HG02571 (cell line): ENCODE measurements around the gene SRRT.

ENCODE experiments used
- ATAC-seq: cut with Tn5 transposase; IDR thresholded peaks from one replicate; pipeline ENCODE4 v1.9.1; 2021; ENCODE audit warnings: mild to moderate bottlenecking, moderate library complexity; ENCODE audit not compliant: unreplicated experiment

SRRT gene

GRCh38 chr7:100874577-100875355 is at the start of gene SRRT:
SRRT (plus strand) TSS chr7:100875103; CDS start chr7:100875591, 488 bp downstream.
- peak; percentile 93 for ATAC-seq

GRCh38 chr7:100825215-100825671 is 49.7 kb upstream of the SRRT start:
- ATAC-seq = no peak

- no peak for ATAC-seq
Measured at GRCh38 chr7:100825751-100826513, 49.0 kb upstream of the SRRT start.

- ATAC-seq = no peak
Measured at GRCh38 chr7:100826514-100827329, 48.2 kb upstream of the SRRT start.

GRCh38 chr7:100827330-100828226 is 47.3 kb upstream of the SRRT start, which contains the start of gene EPHB4:
EPHB4 (minus strand) TSS chr7:100827523; CDS start chr7:100827030, 493 bp downstream.
- no peak for ATAC-seq

GRCh38 chr7:100829150-100829716 is 45.7 kb upstream of the SRRT start:
- ATAC-seq = no peak

- ATAC-seq = no peak
Measured at GRCh38 chr7:100830396-100830795, 44.5 kb upstream of the SRRT start.

GRCh38 chr7:100832281-100832633 is 42.6 kb upstream of the SRRT start:
- ATAC-seq = no peak

- ATAC-seq = no peak
Measured at GRCh38 chr7:100835903-100836811, 38.7 kb upstream of the SRRT start.

GRCh38 chr7:100836812-100837098 is 38.1 kb upstream of the SRRT start:
- ATAC-seq = no peak

- peak; percentile 92 for ATAC-seq
Measured at GRCh38 chr7:100837099-100837836, 37.6 kb upstream of the SRRT start.

- no peak for ATAC-seq
Measured at GRCh38 chr7:100839361-100839760, 35.5 kb upstream of the SRRT start.

- ATAC-seq = no peak
Measured at GRCh38 chr7:100840470-100841100, 34.3 kb upstream of the SRRT start.

- no peak for ATAC-seq
Measured at GRCh38 chr7:100847360-100847759, 27.5 kb upstream of the SRRT start.

GRCh38 chr7:100852048-100852872 is 22.6 kb upstream of the SRRT start, which contains the start of gene SLC12A9:
SLC12A9 (plus strand) TSS chr7:100852713; CDS start chr7:100854198, 1,485 bp downstream.
- ATAC-seq = peak; percentile 79

GRCh38 chr7:100854146-100854895 is 20.6 kb upstream of the SRRT start:
- ATAC-seq = no peak
